NT2/D1 (cell line): ENCODE measurements around the gene NUDT7.

Experiments used
- SUZ12 ChIP-seq: IDR thresholded peaks from 2 replicates; pipeline ENCODE4 v1.6.1; 2011; ENCODE audit not compliant: insufficient read length, insufficient read depth; ENCODE audit errors: extremely low read depth
- YY1 ChIP-seq: IDR thresholded peaks from 2 replicates; pipeline ENCODE4 v1.6.1; 2011; ENCODE audit not compliant: insufficient read length, insufficient read depth
- ZNF274 ChIP-seq: IDR thresholded peaks from 2 replicates; pipeline ENCODE4 v1.6.1; 2011; ENCODE audit warnings: mild to moderate bottlenecking, low read depth, low read length

GRCh38 chr16:77711775-77712174 lies 10.5 kb upstream of the NUDT7 start:
- TF ChIP-seq ZNF274 (no peak), YY1 (no peak), SUZ12 (no peak)
